ENCODE measurements around the gene ST8SIA2.

The ST8SIA2 gene

DNA sequence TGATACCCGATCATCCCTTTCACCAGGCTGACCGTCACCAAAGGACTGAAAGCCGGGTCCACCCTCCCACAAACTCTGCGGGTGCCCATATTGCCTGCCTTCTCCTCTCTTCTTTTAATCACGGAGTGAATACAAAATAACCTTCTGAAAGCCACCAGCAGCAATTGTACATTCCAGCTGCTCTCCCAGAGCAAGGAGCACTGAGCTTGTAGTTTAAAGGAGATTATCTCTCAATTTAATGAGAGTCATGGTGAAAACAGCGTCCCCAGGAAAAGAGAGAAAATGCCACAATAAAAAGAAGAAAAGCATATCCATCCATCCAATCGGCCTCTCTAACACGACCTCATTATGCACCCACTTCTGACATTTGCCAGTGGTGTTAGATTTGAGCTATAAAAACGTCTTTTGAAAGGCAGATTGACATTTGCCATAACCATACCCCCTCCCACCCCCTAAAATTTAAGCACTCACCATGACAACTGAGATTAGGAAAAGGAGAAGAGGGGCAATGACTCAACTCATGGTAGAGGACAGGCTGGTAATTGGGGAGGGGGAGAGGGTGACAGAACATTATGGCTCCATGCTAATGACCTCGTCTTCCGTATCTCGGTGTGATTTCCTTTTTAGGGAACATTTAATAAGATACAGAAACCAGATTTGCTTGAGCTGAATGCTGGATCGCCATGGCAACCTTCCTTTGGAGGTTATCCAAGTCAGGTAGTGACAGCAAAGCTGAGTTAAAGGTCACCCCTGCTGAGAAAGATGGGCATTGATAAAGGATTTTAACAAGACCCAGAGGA lies 106.2 kb downstream of the ST8SIA2 start:
- DNase-seq: no peak

DNA sequence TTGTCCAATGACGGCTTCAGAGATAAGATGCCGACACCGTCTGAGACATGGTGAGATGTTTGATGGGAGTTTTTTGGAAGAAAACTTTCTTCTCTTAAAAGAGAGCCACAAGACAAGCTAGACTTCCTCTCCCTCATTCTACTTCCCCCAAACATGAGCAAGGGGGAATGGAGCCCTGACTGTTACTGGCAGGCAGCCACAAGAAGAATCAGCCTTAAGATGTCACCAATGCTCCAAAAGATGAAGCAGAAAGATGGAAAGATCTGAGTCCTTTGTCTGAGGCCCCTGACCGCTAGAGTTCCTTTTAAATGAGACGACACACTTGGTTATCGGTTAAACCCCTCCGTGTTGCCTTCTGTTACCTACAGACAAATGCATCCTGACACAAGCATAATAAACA lies 108.7 kb downstream of the ST8SIA2 start:
- no peak for DNase-seq

DNA sequence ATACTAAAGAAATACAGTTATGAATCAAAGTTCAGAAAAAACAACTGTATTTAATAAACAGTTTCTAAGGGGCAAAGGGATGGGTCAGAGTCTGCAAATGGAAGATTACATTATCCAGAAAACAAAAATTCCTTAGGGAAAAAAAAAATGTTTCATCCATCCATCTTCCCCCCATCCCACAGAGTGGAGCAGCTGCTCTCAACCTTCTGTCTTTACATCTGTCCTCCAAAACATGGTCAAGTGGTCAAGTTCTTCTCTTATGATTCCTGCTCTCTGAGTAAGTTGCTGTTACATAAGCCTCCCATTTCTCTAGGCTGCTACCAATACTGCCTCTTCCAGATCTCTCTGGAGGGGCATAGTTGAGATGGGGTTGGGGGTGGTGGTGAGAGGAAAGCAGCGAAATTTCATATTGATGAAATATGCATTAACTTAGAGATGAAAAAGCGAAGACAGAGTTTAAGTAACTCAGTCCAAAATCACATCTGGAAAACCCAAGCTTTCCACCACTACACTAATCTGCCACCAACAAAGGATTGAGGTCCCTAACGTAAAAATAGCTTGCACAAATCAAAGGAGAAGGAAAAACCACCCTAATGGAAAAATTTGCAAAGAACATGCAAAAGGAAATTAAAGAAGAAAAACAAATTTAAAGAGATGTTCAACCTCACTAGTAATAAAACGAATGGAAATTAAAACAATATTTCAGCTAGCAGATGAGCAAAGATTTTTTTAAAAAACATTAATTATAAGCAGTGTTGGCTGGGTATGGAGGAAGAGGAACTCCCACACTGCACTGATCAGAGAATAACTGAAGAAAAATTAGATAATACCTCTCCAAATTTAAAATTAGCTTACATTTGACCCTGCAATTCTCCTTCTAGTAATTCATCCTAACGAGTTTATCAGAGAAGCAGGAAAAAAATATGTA lies 109.5 kb downstream of the ST8SIA2 start:
- DNase-seq: no peak

DNA sequence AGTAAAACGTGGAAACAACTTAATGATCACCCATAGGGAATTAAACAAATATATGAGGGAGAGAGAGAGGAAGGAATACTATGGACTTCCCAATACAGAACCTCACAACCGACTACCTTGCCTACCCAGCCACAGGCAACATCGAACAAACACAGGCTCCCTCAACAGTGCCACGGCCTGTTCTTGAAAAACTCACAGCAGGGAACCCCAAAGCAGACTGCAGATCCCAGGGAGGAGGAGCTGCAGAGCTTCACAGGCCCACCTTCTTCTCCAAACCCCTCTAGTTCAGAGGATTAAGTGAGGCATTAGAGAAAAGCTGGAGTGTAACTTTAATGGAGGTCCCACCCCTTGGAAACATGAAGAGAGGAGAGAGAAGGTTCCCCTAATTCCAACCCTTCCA lies 110.2 kb downstream of the ST8SIA2 start:
- no peak for DNase-seq

DNA sequence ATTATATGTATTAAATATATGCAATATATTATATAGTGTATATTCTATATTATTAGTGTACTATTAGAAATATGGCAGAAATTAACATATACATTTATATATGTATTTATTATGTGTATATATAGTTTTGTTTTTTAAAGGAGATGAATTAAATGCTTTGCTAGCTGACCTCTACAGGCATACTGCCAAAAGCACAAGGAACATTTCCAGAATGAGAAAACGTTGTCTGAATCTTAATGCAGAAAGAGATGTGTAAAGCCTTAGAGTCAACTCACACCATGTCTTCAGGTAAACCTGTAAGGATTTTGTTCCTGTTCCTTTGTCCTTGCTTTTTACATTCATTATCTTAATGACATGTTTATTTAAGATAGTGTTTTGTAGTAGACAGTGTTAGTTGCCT lies 111.9 kb downstream of the ST8SIA2 start:
- DNase-seq: no peak

DNA sequence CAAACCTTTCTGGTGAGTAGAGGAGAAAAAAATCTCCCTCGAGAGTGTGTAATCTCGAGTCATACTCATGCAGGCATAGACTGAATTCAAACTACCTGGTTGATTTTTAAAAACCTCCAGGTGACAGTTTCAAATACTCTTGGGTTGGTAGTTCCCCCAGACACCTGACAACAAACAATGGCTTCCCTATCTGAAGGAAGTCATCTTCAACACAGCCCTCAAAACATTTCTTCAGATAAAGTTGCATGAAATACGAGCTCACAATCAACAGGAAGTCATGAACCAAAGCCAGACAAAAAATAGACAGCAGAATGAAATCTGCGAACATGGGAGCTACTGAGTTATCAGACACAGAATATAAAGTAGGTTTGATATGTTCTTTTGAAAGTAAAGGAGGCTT lies 112.8 kb downstream of the ST8SIA2 start:
- no peak for DNase-seq

DNA sequence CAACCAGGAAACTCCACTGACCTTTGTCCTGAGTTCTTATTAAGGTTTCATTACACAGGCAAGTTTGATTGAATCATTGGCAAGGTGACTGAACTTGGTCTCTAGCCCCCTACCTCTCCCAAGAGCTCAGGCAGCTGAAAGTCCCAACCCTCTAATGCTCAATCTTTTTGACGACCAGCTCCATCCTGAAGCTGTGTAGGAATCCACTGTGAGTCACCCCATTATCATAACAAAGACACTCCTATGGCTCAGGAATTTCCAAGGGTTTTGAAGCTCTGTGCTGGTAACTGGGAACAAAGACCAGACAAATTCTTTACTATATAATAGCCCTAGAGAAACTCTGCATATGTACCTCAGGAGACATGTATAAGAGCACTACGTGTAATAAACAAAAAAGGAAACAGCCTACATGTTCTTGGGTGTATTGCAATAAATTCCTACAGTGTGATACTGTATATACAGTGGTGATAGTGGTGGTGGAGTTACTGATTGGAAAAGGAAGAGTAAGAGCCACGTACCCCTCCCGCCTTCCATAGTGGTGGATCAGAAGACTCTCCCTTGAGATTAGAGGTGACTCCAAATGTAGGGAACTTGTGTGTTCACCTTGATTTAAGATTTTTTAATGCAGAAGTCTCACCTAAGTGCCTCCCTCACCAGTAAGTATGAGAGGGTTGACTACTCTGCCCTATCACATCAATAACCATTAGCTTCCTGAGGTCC lies 116.6 kb downstream of the ST8SIA2 start:
- no peak for DNase-seq

All from hematopoietic multipotent progenitor cell treated with erythropoietin and hydrocortisone succinate and interleukin-3 and kit ligand, for 8 days (in vitro differentiated cells).